AML-193 (cell line): Measurements from ENCODE around the gene ZNF225.
"Not testable (repeated sequence)": the region's sequence is repeated elsewhere in the genome, so short reads cannot be mapped to it uniquely, and the experiment has no call there.

Experiments used
- DNase-seq, 2 experiments: peaks; one replicate each; lab custom pipeline; 2025; lab: John Stamatoyannopoulos, UW

Gene ZNF225

GRCh38 chr19:44163789-44164188 lies 50.6 kb downstream of the ZNF225 start:
- no peak for DNase-seq

GRCh38 chr19:44164327-44164672 lies 51.1 kb downstream of the ZNF225 start:
- no peak for DNase-seq

GRCh38 chr19:44164673-44165512 lies 51.7 kb downstream of the ZNF225 start, which contains the start of gene ZNF226:
TSS of gene ZNF226 (plus strand) at chr19:44165100. CDS start at chr19:44170081, 4,981 bp downstream.
- peak; percentile 96 for DNase-seq

GRCh38 chr19:44170660-44171059 lies 57.5 kb downstream of the ZNF225 start:
- not testable (repeated sequence) for DNase-seq

GRCh38 chr19:44176590-44176989 lies 63.4 kb downstream of the ZNF225 start:
- DNase-seq: no peak

- no peak for DNase-seq
Observed at GRCh38 chr19:44180968-44181367, 67.8 kb downstream of the ZNF225 start.

GRCh38 chr19:44182145-44182544 lies 68.9 kb downstream of the ZNF225 start:
- no peak for DNase-seq
